ENCODE results near the gene AP2B1. TPM values are rescaled to one million over a fixed set of nuclear protein-coding genes. Genes with fewer than 3 reads are reported as not detected.

The AP2B1 gene
- total and polyA plus RNA-seq, 11 donors, result 25.0 to 166 (median 122) TPM

DNA sequence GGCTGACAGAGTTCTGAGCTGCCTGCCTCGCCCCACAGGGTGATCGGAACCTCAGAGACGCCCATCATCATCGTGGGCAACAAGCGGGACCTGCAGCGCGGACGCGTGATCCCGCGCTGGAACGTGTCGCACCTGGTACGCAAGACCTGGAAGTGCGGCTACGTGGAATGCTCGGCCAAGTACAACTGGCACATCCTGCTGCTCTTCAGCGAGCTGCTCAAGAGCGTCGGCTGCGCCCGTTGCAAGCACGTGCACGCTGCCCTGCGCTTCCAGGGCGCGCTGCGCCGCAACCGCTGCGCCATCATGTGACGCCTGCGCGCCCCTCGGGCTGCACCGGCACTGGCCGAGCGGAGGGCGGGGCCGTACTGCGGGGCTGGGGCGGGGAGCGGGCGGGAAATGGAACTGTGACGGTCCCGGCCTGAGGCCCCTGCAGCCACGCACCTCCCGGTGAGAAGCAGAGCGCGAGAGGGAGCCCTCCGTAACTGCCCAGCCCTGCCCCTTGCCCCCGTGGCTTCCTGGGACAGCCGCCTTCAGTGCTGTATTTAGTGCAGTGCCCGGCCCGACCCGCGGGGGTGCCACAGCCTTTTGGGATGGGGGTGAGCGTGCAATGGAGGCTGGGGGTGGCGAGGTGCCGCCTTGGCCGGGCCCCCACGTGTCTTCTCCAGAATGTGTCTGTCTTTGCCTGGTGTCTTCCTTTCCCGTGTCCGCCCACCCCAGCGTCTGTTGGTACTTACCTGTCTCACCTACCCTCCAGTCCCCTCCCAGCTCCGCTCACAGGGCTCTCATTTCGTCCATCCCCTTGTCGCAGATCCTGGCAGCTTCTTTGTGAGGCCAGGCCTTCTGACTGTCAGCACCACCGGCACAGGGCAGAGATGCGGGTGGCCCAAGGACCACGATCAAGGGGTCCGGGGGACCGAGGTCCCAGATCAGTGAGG lies 154.1 kb downstream of the AP2B1 start:
- 13 to 23% (median 17%) methylated on average over 48 to 73 of the region's 73 CpGs for WGBS, 4 donors
- DNase-seq (no peak), ATAC-seq (peak in 3 of 4 donors; percentile 44 to 65 (median 52))
- Histone ChIP-seq H3K4me3 (peak overlapping the region in 9 of 12 donors; percentile 11 to 35 (median 28)), H3K27me3 (peaks cover 0 to 38% (median 12%) of the 10 kb centered on the region in 9 donors), H3K4me1 (peaks cover 0 to 12% (median 6%) of the 10 kb centered on the region in 12 donors), H3K27ac (no peak overlapping the region), H3K9me3 (no peaks in the 10 kb centered on the region), H3K36me3 (no peaks in the 10 kb centered on the region)
- intact Hi-C loops (cut with DNase I), result loop anchor here in 5 of 10 donors (5.0 to 10.0 kb wide), 5 partner anchors 76 to 576 kb away; no protein-coding TSS in a partner anchor
- no peak for TF ChIP-seq POLR2A (IDR thresholded peaks at IDR 0.05)
- TF ChIP-seq, protein P1, sequence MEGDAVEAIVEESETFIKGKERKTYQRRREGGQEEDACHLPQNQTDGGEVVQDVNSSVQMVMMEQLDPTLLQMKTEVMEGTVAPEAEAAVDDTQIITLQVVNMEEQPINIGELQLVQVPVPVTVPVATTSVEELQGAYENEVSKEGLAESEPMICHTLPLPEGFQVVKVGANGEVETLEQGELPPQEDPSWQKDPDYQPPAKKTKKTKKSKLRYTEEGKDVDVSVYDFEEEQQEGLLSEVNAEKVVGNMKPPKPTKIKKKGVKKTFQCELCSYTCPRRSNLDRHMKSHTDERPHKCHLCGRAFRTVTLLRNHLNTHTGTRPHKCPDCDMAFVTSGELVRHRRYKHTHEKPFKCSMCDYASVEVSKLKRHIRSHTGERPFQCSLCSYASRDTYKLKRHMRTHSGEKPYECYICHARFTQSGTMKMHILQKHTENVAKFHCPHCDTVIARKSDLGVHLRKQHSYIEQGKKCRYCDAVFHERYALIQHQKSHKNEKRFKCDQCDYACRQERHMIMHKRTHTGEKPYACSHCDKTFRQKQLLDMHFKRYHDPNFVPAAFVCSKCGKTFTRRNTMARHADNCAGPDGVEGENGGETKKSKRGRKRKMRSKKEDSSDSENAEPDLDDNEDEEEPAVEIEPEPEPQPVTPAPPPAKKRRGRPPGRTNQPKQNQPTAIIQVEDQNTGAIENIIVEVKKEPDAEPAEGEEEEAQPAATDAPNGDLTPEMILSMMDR (IDR thresholded peaks at IDR 0.05), result peak in 2 of 12 donors; percentile 3 to 7

DNA sequence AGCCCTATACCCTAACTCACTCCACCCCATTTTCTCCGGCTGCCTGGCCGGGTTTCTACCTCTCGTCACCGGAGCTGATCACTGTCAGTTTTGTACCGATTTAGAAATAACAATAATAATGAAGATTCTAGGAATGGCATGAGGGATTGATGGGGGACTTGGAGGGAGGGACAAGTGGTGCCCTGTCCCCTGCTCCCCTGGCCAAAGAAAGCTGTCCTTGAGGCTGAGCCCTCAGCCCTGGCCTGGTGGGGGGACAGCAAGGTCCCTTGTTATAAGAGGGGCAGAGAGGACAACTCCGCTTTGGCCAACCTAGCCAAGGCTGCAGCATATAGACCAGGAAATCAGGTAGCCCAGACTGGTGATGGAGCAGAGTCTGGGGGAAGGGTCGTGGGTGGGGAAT lies 155.4 kb downstream of the AP2B1 start:
- intact Hi-C loops (cut with DNase I), result loop anchor here in 5 of 10 donors (5.0 to 10.0 kb wide), 5 partner anchors 78 to 578 kb away; no protein-coding TSS in a partner anchor
- Histone ChIP-seq H3K36me3 (no peaks in the 10 kb centered on the region), H3K27me3 (peaks cover 0 to 38% (median 12%) of the 10 kb centered on the region in 9 donors), H3K9me3 (no peaks in the 10 kb centered on the region), H3K4me1 (peaks cover 0 to 12% (median 6%) of the 10 kb centered on the region in 12 donors), H3K4me3 (no peak overlapping the region), H3K27ac (no peak overlapping the region)
- TF ChIP-seq POLR2A (IDR thresholded peaks at IDR 0.05), result no peak
- TF ChIP-seq, protein P1 (IDR thresholded peaks at IDR 0.05), result no peak
- 70 to 84% (median 76%) methylated on average over 7 of the region's 7 CpGs for WGBS, 4 donors
- DNase-seq, result no peak
- ATAC-seq, result no peak

DNA sequence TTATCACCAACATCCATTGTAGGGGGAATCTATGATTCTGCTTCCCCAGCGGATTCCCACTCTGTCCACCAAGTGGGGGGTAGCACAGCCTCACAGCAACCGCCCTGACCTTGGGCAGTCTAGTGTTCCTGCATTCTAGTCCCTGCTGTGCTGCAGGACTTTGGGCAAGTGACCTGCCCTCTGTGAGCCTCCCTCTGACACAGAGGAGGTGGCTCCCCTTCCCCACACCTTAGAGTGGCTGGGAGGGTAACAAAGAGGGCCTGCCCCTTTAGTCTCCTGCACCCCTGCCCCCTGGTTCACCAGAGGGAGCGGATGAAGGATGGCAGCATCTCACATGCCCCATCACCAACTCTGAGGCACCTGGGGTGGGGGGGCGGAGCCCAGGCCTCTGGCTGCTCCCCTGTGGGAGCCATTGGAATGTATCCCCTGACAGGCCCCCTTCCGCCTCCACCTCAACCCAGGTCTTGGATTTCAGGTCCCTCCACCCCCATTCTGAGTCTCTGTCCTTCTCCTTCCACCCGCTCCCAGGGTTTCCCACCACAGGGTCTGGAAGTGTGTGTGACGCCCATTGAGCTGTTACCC lies 155.9 kb downstream of the AP2B1 start:
- peaks cover 0 to 42% (median 14%) of the 10 kb centered on the region in 9 donors for H3K27me3 ChIP-seq
- ATAC-seq, result no peak
- H3K4me3 ChIP-seq, result no peak overlapping the region
- no peak overlapping the region for H3K27ac ChIP-seq
- no peak for TF ChIP-seq POLR2A (IDR thresholded peaks at IDR 0.05)
- TF ChIP-seq, protein P1 (IDR thresholded peaks at IDR 0.05), result no peak
- no peak for DNase-seq
- no peaks in the 10 kb centered on the region for H3K9me3 ChIP-seq
- H3K4me1 ChIP-seq, result peaks cover 0 to 12% (median 6%) of the 10 kb centered on the region in 12 donors
- intact Hi-C loops (cut with DNase I), result loop anchor here in 5 of 10 donors (5.0 to 10.0 kb wide), 5 partner anchors 78 to 578 kb away; no protein-coding TSS in a partner anchor
- H3K36me3 ChIP-seq, result no peaks in the 10 kb centered on the region
- 66 to 79% (median 73%) methylated on average over 6 to 7 of the region's 7 CpGs for WGBS, 4 donors

All from heart left ventricle (tissue), 16 donors.